ENCODE results near the gene GFER.

DNA sequence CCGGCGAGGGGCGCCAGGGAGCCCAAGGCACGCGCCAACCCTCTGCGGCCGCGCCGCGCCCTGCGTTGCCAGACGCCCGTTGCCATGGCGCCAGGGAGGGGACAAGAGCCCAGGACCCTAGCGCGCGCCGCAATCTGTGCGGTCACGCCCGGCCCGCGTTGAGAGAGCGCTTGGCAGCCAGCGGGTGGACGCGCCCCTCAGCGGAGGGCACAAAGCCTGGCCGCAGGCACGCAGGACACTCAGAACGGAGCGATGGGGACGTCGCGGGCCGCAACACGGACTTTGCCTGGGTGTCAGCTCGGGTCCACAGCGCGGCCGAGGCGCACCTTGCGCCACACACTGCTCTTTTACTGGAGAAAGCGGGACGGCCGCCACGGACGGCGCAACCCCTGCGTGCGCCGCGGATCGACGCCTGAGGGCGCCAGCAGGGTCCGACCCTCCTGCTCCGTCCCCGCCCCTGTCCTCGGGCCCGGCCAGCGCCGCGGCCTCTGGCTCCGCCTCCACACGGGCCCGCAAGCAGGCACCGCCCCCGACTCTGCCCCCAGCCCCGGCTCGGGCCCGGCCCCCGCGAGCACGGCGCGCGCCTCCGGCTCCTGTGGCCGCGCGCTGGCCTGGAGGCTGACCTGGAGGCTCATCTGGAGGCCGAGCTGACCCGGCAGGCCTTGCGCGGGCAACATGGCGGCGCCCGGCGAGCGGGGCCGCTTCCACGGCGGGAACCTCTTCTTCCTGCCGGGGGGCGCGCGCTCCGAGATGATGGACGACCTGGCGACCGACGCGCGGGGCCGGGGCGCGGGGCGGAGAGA, at the start of gene GFER:
- no peak for TF ChIP-seq ZNF423 (tag by site-specific recombination; IDR thresholded peaks at IDR 0.05)
- no peak for TF ChIP-seq ZNF155 (tag by site-specific recombination; IDR thresholded peaks at IDR 0.05)
- TF ChIP-seq OSR2 (tag by site-specific recombination; IDR thresholded peaks at IDR 0.05): peak; percentile 7; the same call in 1 of the 2 replicates
- TF ChIP-seq CTCF (tag by site-specific recombination; IDR thresholded peaks at IDR 0.05): peak; percentile 91
- TF ChIP-seq KLF7 (tag by site-specific recombination; IDR thresholded peaks at IDR 0.05; ENCODE audit: borderline replicate concordance): peak; percentile 53; the same call in 1 of the 2 replicates
- TF ChIP-seq ZNF341 (tag by site-specific recombination; IDR thresholded peaks at IDR 0.05; ENCODE audit: low read depth): peak; percentile 28; the same call in 1 of the 2 replicates
- TF ChIP-seq ZNF324 (tag by site-specific recombination; IDR thresholded peaks at IDR 0.05): 0 out of 2 replicates have a peak, but pooled peaks have one; percentile 33
- TF ChIP-seq YY1 (tag by site-specific recombination; IDR thresholded peaks at IDR 0.05): peak; percentile 92
